GM12865 (cell line): Measurements from ENCODE around the gene PAX7.

ENCODE experiments used
- DNase-seq: peaks from one replicate; pipeline ENCODE4 v3.0.0; 2010; ENCODE audit warnings: low read depth
- H3K4me3 ChIP-seq: 2 replicates; pipeline ENCODE4 v1.5.1; 2011; ENCODE audit warnings: mild to moderate bottlenecking, low read depth, low read length, control low read depth
- CTCF ChIP-seq: IDR thresholded peaks from 2 replicates; pipeline ENCODE4 v1.5.1; 2011; ENCODE audit warnings: low read length, control low read depth, low read depth, inconsistent platforms; ENCODE audit not compliant: insufficient read depth; ENCODE audit errors: missing control alignments

The PAX7 gene

GRCh38 chr1:18619467-18619835 is 11.2 kb upstream of the PAX7 start:
- DNase-seq = no peak
- H3K4me3 ChIP-seq = no peak overlapping the region
- TF ChIP-seq CTCF = no peak

- no peak overlapping the region for H3K4me3 ChIP-seq
- no peak for TF ChIP-seq CTCF
- DNase-seq = no peak
Measured at GRCh38 chr1:18628511-18628910, 2.1 kb upstream of the PAX7 start.

GRCh38 chr1:18629659-18630510 is 761 bp upstream of the PAX7 start:
- DNase-seq = no peak
- no peak for TF ChIP-seq CTCF
- H3K4me3 ChIP-seq = no peak overlapping the region

GRCh38 chr1:18631496-18632217 is 1.0 kb downstream of the PAX7 start:
- H3K4me3 ChIP-seq = no peak overlapping the region
- no peak for DNase-seq
- TF ChIP-seq CTCF = no peak

- H3K4me3 ChIP-seq = no peak overlapping the region
- no peak for DNase-seq
- no peak for TF ChIP-seq CTCF
Measured at GRCh38 chr1:18632218-18632588, 1.6 kb downstream of the PAX7 start.

GRCh38 chr1:18632783-18633421 is 2.3 kb downstream of the PAX7 start:
- H3K4me3 ChIP-seq = no peak overlapping the region
- DNase-seq = no peak
- TF ChIP-seq CTCF = no peak
